HepG2 (cell line): Measurements from ENCODE around the gene ENO2. TPM values are rescaled to one million over a fixed set of nuclear protein-coding genes. Genes with fewer than 3 reads are reported as not detected.

ENCODE experiments used
- AHR ChIP-seq: IDR thresholded peaks from 2 replicates; pipeline ENCODE4 v1.6.1; 2018; ENCODE audit warnings: missing genetic modification reagents, missing compliant biosample characterization
- ATAD3A ChIP-seq: sonication (generic); formaldehyde crosslinking; IDR thresholded peaks from 2 replicates; pipeline ENCODE4 v1.4.0; 2020; ENCODE audit warnings: missing genetic modification reagents
- FOXA1 ChIP-seq, 2 experiments: fragments of 450-650 bp in 1 of 2; sonication (generic) in 1 of 2; formaldehyde crosslinking in 1 of 2; IDR thresholded peaks; 2 replicates each; pipeline versions ENCODE4 v1.4.0 to v1.6.1; 2016 to 2020; ENCODE audit warnings: missing genetic modification reagents in 1 of 2
- FOXK1 ChIP-seq: sonication (generic); formaldehyde crosslinking; IDR thresholded peaks from 2 replicates; pipeline ENCODE4 v1.4.0; 2020; ENCODE audit warnings: low read depth, missing genetic modification reagents, borderline replicate concordance
- HNF4G ChIP-seq, 2 experiments: sonication (generic) in 1 of 2; formaldehyde crosslinking in 1 of 2; IDR thresholded peaks; 2 replicates each; pipeline versions ENCODE4 v1.4.0 to v1.6.1; 2011 to 2020; ENCODE audit warnings: borderline replicate concordance in 2 of 2, low read depth in 2 of 2, mild to moderate bottlenecking in 2 of 2, low read length in 1 of 2, missing genetic modification reagents in 1 of 2, moderate library complexity in 1 of 2
- KLF13 ChIP-seq: sonication (generic); formaldehyde crosslinking; IDR thresholded peaks from 2 replicates; pipeline ENCODE4 v1.4.0; 2020; ENCODE audit warnings: mild to moderate bottlenecking, missing genetic modification reagents
- KLF16 ChIP-seq, 2 experiments: sonication (generic) in 1 of 2; formaldehyde crosslinking in 1 of 2; IDR thresholded peaks; 2 replicates each; pipeline versions ENCODE4 v1.6.1 to v1.8.0; 2016 to 2023; ENCODE audit warnings: missing genetic modification reagents in 2 of 2, missing compliant biosample characterization in 1 of 2
- MAZ ChIP-seq, 2 experiments: sonication (generic) in 1 of 2; formaldehyde crosslinking in 1 of 2; IDR thresholded peaks; 2 replicates each; pipeline versions ENCODE4 v1.5.0 to v1.6.1; 2012 to 2020; ENCODE audit warnings: low read depth in 2 of 2, mild to moderate bottlenecking in 2 of 2, borderline replicate concordance in 1 of 2, improper control_type of control experiment in 1 of 2, low read length in 1 of 2, missing genetic modification reagents in 1 of 2, moderate library complexity in 1 of 2
- NCOA2 ChIP-seq: sonication (generic); formaldehyde crosslinking; IDR thresholded peaks from 2 replicates; pipeline ENCODE4 v1.8.0; 2022; ENCODE audit warnings: inconsistent platforms
- PHF5A ChIP-seq: IDR thresholded peaks from one replicate; pipeline ENCODE4 v1.6.1; 2018; ENCODE audit warnings: low read depth, missing genetic modification reagents; ENCODE audit not compliant: unreplicated experiment
- THRA ChIP-seq: sonication (generic); formaldehyde crosslinking; IDR thresholded peaks from 2 replicates; pipeline ENCODE4 v1.4.0; 2020; ENCODE audit warnings: missing genetic modification reagents, borderline replicate concordance
- ZEB1 ChIP-seq: IDR thresholded peaks from 2 replicates; pipeline ENCODE4 v1.6.1; 2012; ENCODE audit warnings: mild to moderate bottlenecking, low read depth, inconsistent platforms; ENCODE audit not compliant: insufficient replicate concordance
- ZNF556 ChIP-seq: sonication (generic); formaldehyde crosslinking; IDR thresholded peaks from 2 replicates; pipeline ENCODE4 v1.4.0; 2020; ENCODE audit warnings: mild to moderate bottlenecking, missing genetic modification reagents, borderline replicate concordance
- ZNF687 ChIP-seq: sonication (generic); formaldehyde crosslinking; IDR thresholded peaks from 2 replicates; pipeline ENCODE4 v1.5.1; 2020; ENCODE audit warnings: mild to moderate bottlenecking, missing genetic modification reagents, moderate library complexity
- ZNF703 ChIP-seq: sonication (generic); formaldehyde crosslinking; IDR thresholded peaks from 2 replicates; pipeline ENCODE4 v1.5.1; 2020; ENCODE audit warnings: missing genetic modification reagents, mild to moderate bottlenecking, moderate library complexity, borderline replicate concordance
- ZNF768 ChIP-seq: sonication (generic); formaldehyde crosslinking; IDR thresholded peaks from 2 replicates; pipeline ENCODE4 v1.4.0; 2020; ENCODE audit warnings: missing genetic modification reagents
- polyA plus RNA-seq, 8 experiments: library from polyadenylated mRNA; depleted of rRNA in 3 of 8; stranded (reverse) in 7 of 8; unstranded in 1 of 8; fragments of >200 nt; fragmentation: Illumina TruSeq in 4 of 8; extraction: Trizol in 4 of 8; gene quantifications; 2 replicates each; pipeline versions ENCODE4 v1.2.1 to v1.2.3, GENCODE V29; 2011 to 2016; ENCODE audit warnings: low read depth in 4 of 8, missing spikeins in 1 of 8, mixed read lengths in 1 of 8; ENCODE audit not compliant: insufficient read depth in 1 of 8
- total RNA-seq, 5 experiments: library from RNA; depleted of rRNA; stranded (reverse); fragments of >200 nt; fragmentation: Illumina TruSeq; extraction: Trizol; gene quantifications; 2 replicates each; pipeline ENCODE4 v1.2.3, GENCODE V29; 2016; ENCODE audit warnings: low read depth in 1 of 5
- TF ChIP-seq, protein P1 (sequence below): sonication (generic); formaldehyde crosslinking; conservative IDR thresholded peaks from 2 replicates; pipeline ENCODE4 v1.4.0; 2020; ENCODE audit warnings: missing genetic modification reagents

Gene ENO2
- total and polyA plus RNA-seq, 2 of the 13 experiments (the other 11 are each of a cell fraction or from before 2014, with no cell fraction given), result 19.3 to 136 TPM

DNA sequence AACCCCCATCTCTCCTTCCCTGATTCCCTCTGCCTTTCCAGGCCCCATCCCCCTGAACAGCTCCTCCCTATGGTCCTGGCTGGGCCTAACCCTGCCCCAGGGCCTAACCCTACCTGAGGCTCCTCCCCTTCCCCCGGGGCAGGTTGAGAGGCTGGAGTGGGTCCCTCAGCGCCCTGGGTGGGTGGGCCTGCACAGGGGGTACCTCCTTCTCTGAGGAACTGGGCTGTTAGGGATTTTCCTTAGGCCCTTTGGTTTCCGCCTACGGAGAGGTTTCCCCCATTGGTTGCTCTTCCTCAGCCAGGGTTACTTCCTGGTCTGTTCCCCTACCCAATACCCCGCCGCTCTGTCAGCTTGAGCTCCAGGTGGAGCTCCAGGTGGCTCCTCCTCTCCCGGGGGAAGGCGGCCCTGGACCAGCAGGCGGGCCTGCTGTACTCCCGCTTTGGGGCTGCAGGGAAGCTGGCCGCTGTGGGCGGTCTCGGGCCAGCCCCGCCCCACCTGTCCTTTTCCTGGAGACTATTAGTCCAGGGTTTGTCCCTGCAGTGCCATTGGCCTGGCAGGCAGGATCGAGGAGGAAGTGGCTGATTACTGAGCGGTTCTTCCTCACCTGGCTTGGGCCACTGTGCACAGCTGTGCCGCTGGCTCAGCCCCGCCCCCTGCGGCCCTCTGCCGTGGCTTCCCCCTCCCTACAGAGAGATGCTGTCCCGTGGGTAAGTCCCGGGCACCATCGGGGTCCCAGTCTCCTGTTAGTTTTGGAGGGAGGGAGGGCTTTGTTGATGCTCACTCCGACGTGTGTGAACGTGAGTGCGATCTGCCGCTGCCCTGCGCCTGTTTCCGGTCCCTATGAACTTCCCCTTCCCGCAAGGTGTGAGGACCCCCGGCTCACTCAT lies 31.9 kb downstream of the ENO2 start (continued):
- TF ChIP-seq THRA (CRISPR knock-in tag) (0 out of 2 replicates have a peak, but pooled peaks have one; percentile 37), KLF16 (CRISPR knock-in tag; IDR thresholded peaks at IDR 0.05) (peak in 1 of 2 experiments; percentile 67; a peak in 1 of 4 replicates), ZNF556 (0 out of 2 replicates have a peak, but pooled peaks have one; percentile 44), KLF13 (CRISPR knock-in tag) (no peak), ZEB1 (peak; percentile 73), AHR (CRISPR knock-in tag) (no peak), HNF4G (IDR thresholded peaks at IDR 0.05; ENCODE audit: borderline replicate concordance, low read depth, low read length) (no peak), HNF4G (CRISPR knock-in tag; IDR thresholded peaks at IDR 0.05; ENCODE audit: borderline replicate concordance, low read depth) (0 out of 2 replicates have a peak, but pooled peaks have one; percentile 35), FOXK1 (0 out of 2 replicates have a peak, but pooled peaks have one; percentile 34), ZNF703 (CRISPR knock-in tag) (no peak), FOXA1 (IDR thresholded peaks at IDR 0.05) (no peak), FOXA1 (CRISPR knock-in tag; IDR thresholded peaks at IDR 0.05) (peak; percentile 6; the same call in 1 of the 2 replicates), NCOA2 (CRISPR knock-in tag) (no peak), MAZ (IDR thresholded peaks at IDR 0.05; ENCODE audit: borderline replicate concordance, low read depth, low read length) (peak; percentile 54; the same call in 1 of the 2 replicates), MAZ (CRISPR knock-in tag; IDR thresholded peaks at IDR 0.05; ENCODE audit: low read depth) (0 out of 2 replicates have a peak, but pooled peaks have one; percentile 37), ATAD3A (CRISPR knock-in tag) (no peak), ZNF687 (peak; percentile 86), ZNF768 (CRISPR knock-in tag) (no peak; the same call in 1 of the 2 replicates), PHF5A (CRISPR knock-in tag) (peak; percentile 74)
- TF ChIP-seq, protein P1, sequence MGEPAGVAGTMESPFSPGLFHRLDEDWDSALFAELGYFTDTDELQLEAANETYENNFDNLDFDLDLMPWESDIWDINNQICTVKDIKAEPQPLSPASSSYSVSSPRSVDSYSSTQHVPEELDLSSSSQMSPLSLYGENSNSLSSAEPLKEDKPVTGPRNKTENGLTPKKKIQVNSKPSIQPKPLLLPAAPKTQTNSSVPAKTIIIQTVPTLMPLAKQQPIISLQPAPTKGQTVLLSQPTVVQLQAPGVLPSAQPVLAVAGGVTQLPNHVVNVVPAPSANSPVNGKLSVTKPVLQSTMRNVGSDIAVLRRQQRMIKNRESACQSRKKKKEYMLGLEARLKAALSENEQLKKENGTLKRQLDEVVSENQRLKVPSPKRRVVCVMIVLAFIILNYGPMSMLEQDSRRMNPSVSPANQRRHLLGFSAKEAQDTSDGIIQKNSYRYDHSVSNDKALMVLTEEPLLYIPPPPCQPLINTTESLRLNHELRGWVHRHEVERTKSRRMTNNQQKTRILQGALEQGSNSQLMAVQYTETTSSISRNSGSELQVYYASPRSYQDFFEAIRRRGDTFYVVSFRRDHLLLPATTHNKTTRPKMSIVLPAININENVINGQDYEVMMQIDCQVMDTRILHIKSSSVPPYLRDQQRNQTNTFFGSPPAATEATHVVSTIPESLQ (CRISPR knock-in tag), result no peak
